Adrenal gland (tissue), 5 donors: Measurements from ENCODE around the gene BICD1.

Experiments used
- CTCF ChIP-seq, 6 experiments: fragments of 450-650 bp in 4 of 6; fragments of 200-600 bp in 2 of 6; sonication (generic) in 1 of 6; IDR thresholded peaks; 1 replicate in 5 of 6; 2 replicates in 1 of 6; pipeline versions ENCODE4 v1.5.1 to v1.8.0; 2016 to 2021; ENCODE audit warnings: antibody characterized with exemption in 6 of 6, mild to moderate bottlenecking in 2 of 6, moderate library complexity in 1 of 6
- POLR2A ChIP-seq, 2 donors: fragments of 450-650 bp; IDR thresholded peaks; one replicate each; pipeline ENCODE4 v1.6.1; 2017; ENCODE audit warnings: antibody characterized with exemption in 2 of 2, mild to moderate bottlenecking in 2 of 2, moderate library complexity in 1 of 2
- donor health status: DM: no; HTN: no; CAD: no.

DNA sequence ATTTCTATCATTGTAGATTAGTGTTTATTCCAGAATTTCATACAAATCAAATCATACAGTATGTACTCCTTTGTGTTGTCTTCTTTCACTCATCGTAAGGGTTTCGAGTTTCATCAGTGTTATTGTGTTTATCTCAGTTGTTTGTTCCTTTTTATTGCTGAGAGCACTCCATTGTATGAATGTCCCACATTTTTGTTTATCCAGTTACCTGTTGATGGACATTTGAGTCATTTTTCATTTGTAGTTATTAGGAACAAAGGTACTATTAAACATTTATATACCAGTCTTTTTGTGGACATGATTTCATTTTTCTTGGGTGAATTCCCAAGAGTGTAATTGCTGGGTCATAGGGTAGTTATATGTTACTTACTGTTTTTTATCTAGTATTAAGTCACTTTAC is 70.0 kb downstream of the BICD1 start:
- no peak for TF ChIP-seq CTCF (IDR thresholded peaks at IDR 0.05)
- no peak for TF ChIP-seq POLR2A (IDR thresholded peaks at IDR 0.05)
